ENCODE data around the gene KRT71.

GRCh38 chr12:52582971-52583456 is 30.1 kb upstream of the KRT71 start:
- TF ChIP-seq CTCF (IDR thresholded peaks at IDR 0.05; ENCODE audit: poor library complexity, severe bottlenecking) (peak; percentile 67), TAF1 (IDR thresholded peaks at IDR 0.05; ENCODE audit: low read depth) (no peak), POLR2AphosphoS5 (IDR thresholded peaks at IDR 0.05) (no peak), REST (IDR thresholded peaks at IDR 0.05; ENCODE audit: borderline replicate concordance) (no peak), EP300 (conservative IDR thresholded peaks at IDR 0.05; ENCODE audit: poor library complexity, severe bottlenecking) (no peak), RAD21 (conservative IDR thresholded peaks at IDR 0.05) (peak; percentile 70), EZH2 (IDR thresholded peaks at IDR 0.05; ENCODE audit: borderline replicate concordance, insufficient read depth, low read length, poor library complexity, severe bottlenecking) (no peak)
